ENCODE results near the gene GPR183. TPM values are rescaled to one million over a fixed set of nuclear protein-coding genes. Genes with fewer than 3 reads are reported as not detected.

Gene GPR183
- total and polyA plus RNA-seq, 2 of the 8 experiments (the other 6 are each of a cell fraction or from before 2014, with no cell fraction given) = not detected

GRCh38 chr13:99326012-99326411 lies 18.8 kb upstream of the GPR183 start (continued):
- TF ChIP-seq CHD7 (IDR thresholded peaks at IDR 0.05; ENCODE audit: insufficient replicate concordance, low read length) (no peak), BACH1 (IDR thresholded peaks at IDR 0.05; ENCODE audit: low read length) (no peak)
